RWPE2 (cell line): Measurements from ENCODE around the gene GALR3.

ENCODE experiments used
- ATAC-seq: fragments of 200-7000 bp; cut with Tn5 transposase; 3 replicates; pipeline ENCODE4 v1.9.1; 2021; ENCODE audit warnings: low read depth
- DNase-seq: peaks from one replicate; pipeline ENCODE4 v3.0.0-alpha.2; 2020; ENCODE audit warnings: low spot score
- H3K27ac ChIP-seq: fragments of 450-650 bp; 2 replicates; pipeline ENCODE4 v1.5.1; 2017; ENCODE audit warnings: mild to moderate bottlenecking; ENCODE audit not compliant: poor library complexity, severe bottlenecking
- H3K27me3 ChIP-seq: fragments of 250-450 bp; sonication (Bioruptor Pico); 2 replicates; pipeline ENCODE4 v1.5.1; 2021; ENCODE audit warnings: mild to moderate bottlenecking, moderate library complexity; ENCODE audit not compliant: insufficient read depth, poor library complexity, severe bottlenecking
- H3K36me3 ChIP-seq: fragments of 250-450 bp; sonication (Bioruptor Pico); 2 replicates; pipeline ENCODE4 v1.5.1; 2020; ENCODE audit warnings: low read depth, mild to moderate bottlenecking, moderate library complexity
- H3K4me1 ChIP-seq: fragments of 250-450 bp; sonication (Bioruptor Pico); 2 replicates; pipeline ENCODE4 v1.5.1; 2021; ENCODE audit warnings: mild to moderate bottlenecking, moderate library complexity; ENCODE audit not compliant: insufficient read depth, poor library complexity, severe bottlenecking
- H3K4me3 ChIP-seq: fragments of 250-450 bp; sonication (Bioruptor Pico); 2 replicates; pipeline ENCODE4 v1.5.1; 2021; ENCODE audit warnings: mild to moderate bottlenecking, moderate library complexity; ENCODE audit not compliant: severe bottlenecking
- H3K9me3 ChIP-seq: fragments of 250-450 bp; sonication (Bioruptor Pico); 2 replicates; pipeline ENCODE4 v1.5.1; 2021; ENCODE audit warnings: mild to moderate bottlenecking, moderate library complexity; ENCODE audit not compliant: severe bottlenecking
- TF ChIP-seq, protein P1 (sequence below): fragments of 450-650 bp; IDR thresholded peaks from one replicate; pipeline ENCODE4 v1.5.1; 2017; ENCODE audit warnings: mild to moderate bottlenecking, moderate library complexity; ENCODE audit not compliant: poor library complexity, severe bottlenecking

The GALR3 gene

DNA sequence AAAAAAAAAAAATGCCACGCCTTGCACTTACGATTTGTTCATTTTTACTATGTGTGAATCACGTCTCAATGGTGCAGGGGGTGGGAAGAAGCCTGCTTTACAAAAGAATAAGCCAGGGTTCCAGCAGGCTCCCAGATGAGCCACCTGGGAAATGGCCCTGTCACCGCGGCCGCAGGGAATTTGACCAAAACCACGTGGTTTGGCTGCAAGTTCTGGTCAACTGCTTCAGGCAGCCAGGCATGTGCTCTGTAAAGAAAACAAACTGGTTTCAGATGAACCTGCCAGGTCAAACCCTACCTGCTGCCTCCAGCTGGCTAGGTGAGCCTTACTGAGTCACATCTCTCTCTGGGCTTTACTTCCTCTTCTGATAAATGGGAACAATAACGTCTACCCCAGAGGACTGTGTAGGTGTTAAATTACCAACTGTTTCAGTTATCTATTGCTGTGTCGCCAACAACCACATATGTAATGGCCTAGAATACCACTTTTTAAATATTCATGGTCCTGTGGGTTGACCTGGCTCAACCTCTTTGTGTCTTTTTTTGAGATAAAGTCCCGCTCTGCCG is 46.0 kb upstream of the GALR3 start:
- Histone ChIP-seq H3K27ac (peak overlapping the region; percentile 99), H3K4me1 (peaks cover 26% of the 10 kb centered on the region), H3K36me3 (peaks cover 15% of the 10 kb centered on the region), H3K4me3 (no peak overlapping the region), H3K27me3 (no peaks in the 10 kb centered on the region), H3K9me3 (no peaks in the 10 kb centered on the region)
- ATAC-seq (peak; percentile 59), DNase-seq (peak; percentile 91)
- TF ChIP-seq, protein P1, sequence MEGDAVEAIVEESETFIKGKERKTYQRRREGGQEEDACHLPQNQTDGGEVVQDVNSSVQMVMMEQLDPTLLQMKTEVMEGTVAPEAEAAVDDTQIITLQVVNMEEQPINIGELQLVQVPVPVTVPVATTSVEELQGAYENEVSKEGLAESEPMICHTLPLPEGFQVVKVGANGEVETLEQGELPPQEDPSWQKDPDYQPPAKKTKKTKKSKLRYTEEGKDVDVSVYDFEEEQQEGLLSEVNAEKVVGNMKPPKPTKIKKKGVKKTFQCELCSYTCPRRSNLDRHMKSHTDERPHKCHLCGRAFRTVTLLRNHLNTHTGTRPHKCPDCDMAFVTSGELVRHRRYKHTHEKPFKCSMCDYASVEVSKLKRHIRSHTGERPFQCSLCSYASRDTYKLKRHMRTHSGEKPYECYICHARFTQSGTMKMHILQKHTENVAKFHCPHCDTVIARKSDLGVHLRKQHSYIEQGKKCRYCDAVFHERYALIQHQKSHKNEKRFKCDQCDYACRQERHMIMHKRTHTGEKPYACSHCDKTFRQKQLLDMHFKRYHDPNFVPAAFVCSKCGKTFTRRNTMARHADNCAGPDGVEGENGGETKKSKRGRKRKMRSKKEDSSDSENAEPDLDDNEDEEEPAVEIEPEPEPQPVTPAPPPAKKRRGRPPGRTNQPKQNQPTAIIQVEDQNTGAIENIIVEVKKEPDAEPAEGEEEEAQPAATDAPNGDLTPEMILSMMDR = no peak

DNA sequence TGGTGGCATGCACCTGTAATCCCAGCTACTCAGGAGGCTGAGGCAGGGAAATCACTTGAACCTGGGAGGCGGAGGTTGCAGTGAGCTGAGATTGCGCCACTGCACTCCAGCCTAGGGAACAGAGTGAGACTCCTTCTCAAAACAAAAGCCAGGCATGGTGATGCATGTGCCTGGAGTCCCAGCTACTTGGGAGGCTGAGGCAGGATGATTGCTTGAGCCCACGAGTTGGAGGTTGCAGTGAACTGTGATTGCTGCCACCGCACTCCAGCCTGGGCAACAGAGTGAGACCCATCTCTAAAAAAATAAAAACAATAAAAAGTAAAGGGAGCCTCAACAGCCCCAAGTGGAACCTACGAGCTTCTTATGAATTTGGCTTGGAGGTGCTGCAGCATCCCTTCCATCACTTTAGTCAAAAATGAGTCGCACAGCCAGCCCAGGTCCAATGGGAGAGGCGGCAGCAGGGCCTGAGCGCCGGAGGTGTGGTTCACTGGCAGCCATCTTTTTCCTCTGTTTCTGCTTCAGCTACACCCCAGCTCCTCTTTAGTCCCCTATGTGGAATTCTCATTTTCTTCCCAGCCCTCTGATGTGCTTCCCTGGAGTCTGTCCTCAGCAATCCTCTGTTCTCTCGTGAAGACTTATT is 44.7 kb upstream of the GALR3 start:
- Histone ChIP-seq H3K27ac (peak overlapping the region; percentile 99), H3K4me3 (no peak overlapping the region), H3K36me3 (peaks cover 3% of the 10 kb centered on the region), H3K4me1 (peaks cover 28% of the 10 kb centered on the region), H3K27me3 (no peaks in the 10 kb centered on the region), H3K9me3 (no peaks in the 10 kb centered on the region)
- TF ChIP-seq, protein P1 = no peak
- no peak for DNase-seq
- ATAC-seq = no peak

DNA sequence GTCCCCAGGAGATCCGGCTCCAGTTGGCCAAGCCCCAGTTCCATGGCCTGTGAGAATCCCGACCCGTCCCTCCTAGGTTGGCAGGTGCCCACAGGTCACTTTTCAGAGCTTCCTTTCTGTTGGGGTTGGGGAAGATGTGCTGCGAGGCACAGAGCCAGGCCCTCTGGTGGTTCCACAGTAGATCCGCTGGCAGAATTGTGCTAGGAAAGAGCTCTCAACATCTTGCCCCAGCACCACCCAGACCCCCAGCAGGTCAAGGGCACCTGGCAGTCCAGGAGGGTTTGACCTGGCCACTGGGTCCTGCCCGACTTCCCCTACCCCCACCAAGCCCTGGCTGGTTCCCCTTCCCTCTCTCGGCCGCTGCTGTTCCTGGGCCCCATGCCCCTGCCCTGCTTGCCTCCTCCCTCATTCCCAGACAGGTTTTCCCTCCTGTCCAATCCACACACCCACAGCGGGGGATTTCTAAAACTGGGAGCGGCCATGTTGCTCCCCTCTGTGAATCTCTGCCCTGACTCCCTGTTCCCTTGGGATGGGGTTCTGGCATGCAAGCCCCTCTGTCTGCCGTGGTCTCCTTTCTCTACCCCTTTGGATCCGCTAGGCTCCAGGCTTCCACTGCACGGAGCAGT is 41.6 kb upstream of the GALR3 start:
- no peaks in the 10 kb centered on the region for H3K36me3 ChIP-seq
- peaks cover 32% of the 10 kb centered on the region for H3K4me1 ChIP-seq
- H3K27me3 ChIP-seq = no peaks in the 10 kb centered on the region
- H3K4me3 ChIP-seq = no peak overlapping the region
- H3K9me3 ChIP-seq = no peaks in the 10 kb centered on the region
- DNase-seq (no peak), ATAC-seq (no peak)
- TF ChIP-seq, protein P1 = peak; percentile 25
- H3K27ac ChIP-seq = peak overlapping the region; percentile 62

DNA sequence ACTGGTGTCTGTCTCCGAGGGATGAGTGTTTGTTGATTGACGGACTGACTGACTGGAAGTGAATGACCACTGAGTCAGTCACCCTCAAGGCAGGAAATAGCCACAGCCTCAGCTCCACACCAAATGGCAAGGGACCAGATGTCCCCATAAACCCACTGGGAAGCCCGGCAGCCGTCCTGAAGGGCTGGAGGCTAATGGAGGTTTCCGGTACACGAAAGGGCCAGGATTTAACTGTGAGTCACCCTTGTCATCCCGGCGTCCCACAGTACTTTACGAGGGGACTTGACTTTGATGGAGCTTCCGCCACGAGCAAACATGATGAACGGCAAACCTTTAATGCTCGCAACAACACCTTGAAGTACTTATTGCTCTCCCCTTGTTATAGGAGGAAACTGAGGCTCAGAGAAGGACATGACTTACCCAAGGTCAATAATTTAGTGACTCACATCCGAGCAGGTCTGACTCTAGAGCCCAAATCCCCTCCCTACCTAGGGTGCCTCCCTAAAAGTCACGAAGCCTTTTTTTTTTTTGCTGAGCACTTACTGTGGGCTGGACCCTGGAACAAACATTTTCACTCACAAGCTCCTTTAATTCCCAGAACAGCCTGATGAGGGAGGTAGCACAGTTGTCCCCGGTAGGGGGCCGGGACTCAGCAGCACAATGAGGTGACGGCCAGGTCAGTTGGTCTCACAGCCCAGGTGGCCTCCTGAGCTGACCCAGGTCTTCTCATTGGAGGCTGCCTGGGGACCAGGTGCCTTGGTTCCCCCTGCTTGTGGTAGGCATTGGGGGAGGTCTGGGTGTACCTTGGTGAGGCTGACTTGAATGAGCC is 40.6 kb upstream of the GALR3 start:
- Histone ChIP-seq H3K9me3 (no peaks in the 10 kb centered on the region), H3K27me3 (no peaks in the 10 kb centered on the region), H3K4me1 (peaks cover 21% of the 10 kb centered on the region), H3K36me3 (no peaks in the 10 kb centered on the region), H3K27ac (peak overlapping the region; percentile 62), H3K4me3 (no peak overlapping the region)
- TF ChIP-seq, protein P1 = no peak
- DNase-seq (no peak), ATAC-seq (0 out of 3 replicates have a peak, but pooled peaks have one; percentile 3)
